ENCODE measurements around the gene RNU6-9.

Gene RNU6-9

GRCh38 chr19:899336-900042, 6.2 kb downstream of the RNU6-9 start:
- no peak for DNase-seq

GRCh38 chr19:900043-900301, 6.7 kb downstream of the RNU6-9 start:
- DNase-seq: no peak

- DNase-seq: peak; percentile 31
These were observed 7.2 kb downstream of the RNU6-9 start for GRCh38 chr19:900302-901111.

- DNase-seq: no peak
These were observed 8.2 kb downstream of the RNU6-9 start for GRCh38 chr19:901216-902092.

- DNase-seq: no peak
These were observed 8.7 kb downstream of the RNU6-9 start for GRCh38 chr19:902093-902370.

- no peak for DNase-seq
These were observed 9.4 kb downstream of the RNU6-9 start for GRCh38 chr19:902446-903226.

GRCh38 chr19:903266-903797, 10.0 kb downstream of the RNU6-9 start:
- no peak for DNase-seq

GRCh38 chr19:904545-904944, 11.3 kb downstream of the RNU6-9 start:
- DNase-seq: no peak

GRCh38 chr19:906480-906879, 13.2 kb downstream of the RNU6-9 start:
- DNase-seq: no peak

- no peak for DNase-seq
These were observed 14.0 kb downstream of the RNU6-9 start for GRCh38 chr19:907183-907853.

- DNase-seq: no peak
These were observed 18.1 kb downstream of the RNU6-9 start for GRCh38 chr19:911197-912033.

GRCh38 chr19:912181-913079, 19.1 kb downstream of the RNU6-9 start:
- peak; percentile 43 for DNase-seq

GRCh38 chr19:913080-913748, 19.9 kb downstream of the RNU6-9 start, which contains the start of gene R3HDM4:
Gene R3HDM4, minus strand, starts transcription at chr19:913219. Its CDS starts 62 bp downstream, at chr19:913157.
- DNase-seq: peak; percentile 86

GRCh38 chr19:916645-917322, 23.5 kb downstream of the RNU6-9 start:
- DNase-seq: no peak

GRCh38 chr19:917323-918151, 24.3 kb downstream of the RNU6-9 start, which contains the start of gene KISS1R:
Gene KISS1R, plus strand, starts transcription at chr19:917333. Its CDS starts 170 bp downstream, at chr19:917503.
- no peak for DNase-seq

GRCh38 chr19:918152-918437, 24.8 kb downstream of the RNU6-9 start:
- no peak for DNase-seq

GRCh38 chr19:918481-919198, 25.4 kb downstream of the RNU6-9 start:
- DNase-seq: no peak

Data from T-helper 9 cell (primary cell).